Astrocyte (in vitro differentiated cells and primary cell): Measurements from ENCODE around the gene MADD.

Source experiments
- CTCF ChIP-seq: IDR thresholded peaks from 2 replicates; pipeline ENCODE4 v1.5.1; 2011; ENCODE audit warnings: low read depth, mild to moderate bottlenecking, inconsistent platforms, low read length, moderate library complexity; ENCODE audit not compliant: insufficient read depth
- EZH2 ChIP-seq: IDR thresholded peaks from 2 replicates; pipeline ENCODE4 v1.6.1; 2012; ENCODE audit warnings: mild to moderate bottlenecking, low read length, inconsistent platforms; ENCODE audit not compliant: insufficient read depth

GRCh38 chr11:47269829-47270305, at the start of gene MADD:
- TF ChIP-seq CTCF (no peak), EZH2 (no peak)
